Measurements from ENCODE around the gene SERTAD4.
"Not testable (repeated sequence)": the region's sequence is repeated elsewhere in the genome, so short reads cannot be mapped to it uniquely, and the experiment has no call there.

The SERTAD4 gene

DNA sequence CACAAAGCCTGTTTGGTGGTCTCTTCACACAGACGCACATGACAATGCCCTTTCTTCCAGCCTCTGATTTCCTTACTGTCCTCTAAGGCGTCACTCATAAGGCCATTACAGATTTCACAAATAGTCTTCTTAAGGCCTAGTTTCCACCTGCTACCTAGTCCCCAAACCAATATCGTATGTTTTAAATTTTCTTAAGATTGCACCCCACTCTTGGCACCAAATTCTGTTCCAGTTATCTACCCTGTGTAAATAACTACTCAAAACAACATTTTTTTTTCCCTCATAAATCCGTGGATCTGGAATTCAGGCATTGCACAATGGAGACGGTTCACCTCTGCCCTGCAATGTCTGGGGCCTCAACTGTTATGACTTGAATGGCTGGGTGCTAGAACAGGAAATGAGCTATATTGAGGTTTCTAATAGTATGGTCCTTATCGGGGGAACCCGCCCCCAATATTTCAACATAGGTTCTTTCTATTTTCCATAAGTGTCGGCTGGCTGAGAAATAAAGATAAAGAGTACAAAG, 36.9 kb upstream of the SERTAD4 start:
- Histone ChIP-seq H3K4me1 (ENCODE audit: low read length) (no peaks in the 10 kb centered on the region), H3K4me3 (ENCODE audit: low read length) (no peak overlapping the region), H3K27me3 (ENCODE audit: low read depth, low read length) (peaks cover 7% of the 10 kb centered on the region; the same call in 1 of the 2 replicates), H2AFZ (ENCODE audit: low read depth, low read length) (no peak overlapping the region), H3K4me2 (ENCODE audit: low read length) (no peak overlapping the region), H3K79me2 (ENCODE audit: low read length) (no peaks in the 10 kb centered on the region), H3K9me3 (ENCODE audit: insufficient read depth, low read length) (no peaks in the 10 kb centered on the region), H4K20me1 (ENCODE audit: insufficient read depth, low read length) (no peaks in the 10 kb centered on the region), H3K36me3 (replicated peaks; ENCODE audit: low read depth, low read length) (no peaks in the 10 kb centered on the region), H3K27ac (ENCODE audit: low read length) (no peak overlapping the region), H3K9ac (ENCODE audit: low read length) (no peak overlapping the region)
- TF ChIP-seq, protein P1, sequence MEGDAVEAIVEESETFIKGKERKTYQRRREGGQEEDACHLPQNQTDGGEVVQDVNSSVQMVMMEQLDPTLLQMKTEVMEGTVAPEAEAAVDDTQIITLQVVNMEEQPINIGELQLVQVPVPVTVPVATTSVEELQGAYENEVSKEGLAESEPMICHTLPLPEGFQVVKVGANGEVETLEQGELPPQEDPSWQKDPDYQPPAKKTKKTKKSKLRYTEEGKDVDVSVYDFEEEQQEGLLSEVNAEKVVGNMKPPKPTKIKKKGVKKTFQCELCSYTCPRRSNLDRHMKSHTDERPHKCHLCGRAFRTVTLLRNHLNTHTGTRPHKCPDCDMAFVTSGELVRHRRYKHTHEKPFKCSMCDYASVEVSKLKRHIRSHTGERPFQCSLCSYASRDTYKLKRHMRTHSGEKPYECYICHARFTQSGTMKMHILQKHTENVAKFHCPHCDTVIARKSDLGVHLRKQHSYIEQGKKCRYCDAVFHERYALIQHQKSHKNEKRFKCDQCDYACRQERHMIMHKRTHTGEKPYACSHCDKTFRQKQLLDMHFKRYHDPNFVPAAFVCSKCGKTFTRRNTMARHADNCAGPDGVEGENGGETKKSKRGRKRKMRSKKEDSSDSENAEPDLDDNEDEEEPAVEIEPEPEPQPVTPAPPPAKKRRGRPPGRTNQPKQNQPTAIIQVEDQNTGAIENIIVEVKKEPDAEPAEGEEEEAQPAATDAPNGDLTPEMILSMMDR (IDR thresholded peaks at IDR 0.05; ENCODE audit: low read depth, low read length) = no peak
- TF ChIP-seq EZH2phosphoT487 (IDR thresholded peaks at IDR 0.05; ENCODE audit: low read depth) = no peak

DNA sequence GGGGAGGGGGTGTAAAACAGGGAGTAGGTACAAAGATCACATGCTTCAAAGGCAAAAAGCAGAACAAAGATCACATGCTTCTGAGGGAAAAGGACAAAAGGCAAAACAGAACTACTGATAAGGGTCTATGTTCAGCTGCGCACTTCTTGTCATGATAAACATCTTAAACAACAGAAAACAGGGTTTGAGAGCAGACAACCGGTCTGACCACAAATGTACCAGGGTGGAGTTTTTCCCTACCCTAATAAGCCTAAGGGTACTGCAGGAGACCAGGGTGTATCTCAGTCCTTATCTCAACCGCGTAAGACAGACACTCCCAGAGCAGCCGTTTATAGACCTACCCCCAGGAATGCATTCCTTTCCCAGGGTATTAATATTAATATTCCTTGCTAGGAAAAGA, 36.3 kb upstream of the SERTAD4 start:
- H3K36me3 ChIP-seq (replicated peaks; ENCODE audit: low read depth, low read length); H3K4me3 ChIP-seq (ENCODE audit: low read length); H3K27ac ChIP-seq (ENCODE audit: low read length); H4K20me1 ChIP-seq (ENCODE audit: insufficient read depth, low read length); H2AFZ ChIP-seq (ENCODE audit: low read depth, low read length); H3K4me2 ChIP-seq (ENCODE audit: low read length); H3K79me2 ChIP-seq (ENCODE audit: low read length); H3K27me3 ChIP-seq (ENCODE audit: low read depth, low read length); H3K4me1 ChIP-seq (ENCODE audit: low read length); H3K9ac ChIP-seq (ENCODE audit: low read length); H3K9me3 ChIP-seq (ENCODE audit: insufficient read depth, low read length): not testable (repeated sequence)

DNA sequence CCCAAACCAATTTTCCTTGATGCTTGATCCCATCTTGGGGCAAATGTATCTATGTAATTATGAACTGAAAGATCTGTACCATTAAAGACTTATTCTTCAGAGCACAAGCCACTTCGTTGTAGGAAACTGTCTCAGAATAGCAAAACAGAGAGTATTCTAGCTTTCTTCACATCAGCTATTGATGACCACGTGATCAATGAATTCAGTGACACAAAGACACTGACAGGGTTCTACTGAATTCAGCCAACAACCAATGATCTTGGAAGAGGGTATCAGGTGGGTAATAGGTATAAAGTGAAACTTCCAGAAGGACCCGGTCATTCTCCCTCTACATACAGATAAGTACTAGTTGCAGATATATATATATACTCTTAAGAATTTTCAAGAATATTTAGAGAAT, 33.8 kb upstream of the SERTAD4 start:
- no peaks in the 10 kb centered on the region for H3K36me3 ChIP-seq (replicated peaks; ENCODE audit: low read depth, low read length)
- TF ChIP-seq, protein P1 (IDR thresholded peaks at IDR 0.05; ENCODE audit: low read depth, low read length) = no peak
- no peak for TF ChIP-seq EZH2phosphoT487 (IDR thresholded peaks at IDR 0.05; ENCODE audit: low read depth)

DNA sequence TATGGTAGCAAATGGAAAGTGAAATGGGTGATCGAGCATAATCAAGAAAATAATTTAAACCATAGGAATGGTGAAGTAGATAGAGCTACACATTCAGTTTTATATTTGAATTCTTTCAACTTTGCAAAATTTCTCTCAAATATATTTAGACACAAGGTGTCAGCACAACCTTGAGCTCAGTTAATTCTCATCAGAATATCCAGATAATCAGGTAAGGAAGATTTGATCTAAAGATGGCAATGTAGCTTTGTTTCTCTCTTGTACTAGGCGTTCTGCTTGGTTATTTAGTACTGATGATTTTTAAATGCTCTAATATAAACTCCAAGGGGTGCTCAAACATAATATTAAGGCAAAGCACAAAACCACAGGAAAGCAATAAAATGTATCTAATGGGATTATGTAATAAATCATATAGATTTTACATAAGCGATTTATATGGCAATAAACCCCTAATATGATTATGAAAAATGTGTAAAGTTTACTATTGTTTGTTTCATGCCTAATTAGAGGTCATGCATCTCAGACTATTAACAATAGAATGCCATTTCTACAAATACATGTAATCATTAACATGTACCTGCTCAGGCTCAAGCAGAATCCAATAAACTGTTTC, 32.4 kb upstream of the SERTAD4 start:
- no peak overlapping the region for H2AFZ ChIP-seq (ENCODE audit: low read depth, low read length)

More for the DNA sequence above, 33.8 kb upstream of the SERTAD4 start:
- H3K4me2 ChIP-seq (ENCODE audit: low read length) = no peak overlapping the region
- no peaks in the 10 kb centered on the region for H4K20me1 ChIP-seq (ENCODE audit: insufficient read depth, low read length)
- H3K27me3 ChIP-seq (ENCODE audit: low read depth, low read length) = peaks cover 24% of the 10 kb centered on the region
- H3K4me1 ChIP-seq (ENCODE audit: low read length) = no peaks in the 10 kb centered on the region
- no peaks in the 10 kb centered on the region for H3K9me3 ChIP-seq (ENCODE audit: insufficient read depth, low read length)
- no peak overlapping the region for H3K9ac ChIP-seq (ENCODE audit: low read length)
- H3K4me3 ChIP-seq (ENCODE audit: low read length) = no peak overlapping the region
- H3K27ac ChIP-seq (ENCODE audit: low read length) = no peak overlapping the region
- no peak overlapping the region for H2AFZ ChIP-seq (ENCODE audit: low read depth, low read length)
- H3K79me2 ChIP-seq (ENCODE audit: low read length) = no peaks in the 10 kb centered on the region

More for the DNA sequence above, 32.4 kb upstream of the SERTAD4 start:
- no peak overlapping the region for H3K9ac ChIP-seq (ENCODE audit: low read length)
- no peaks in the 10 kb centered on the region for H3K36me3 ChIP-seq (replicated peaks; ENCODE audit: low read depth, low read length)
- H3K79me2 ChIP-seq (ENCODE audit: low read length) = no peaks in the 10 kb centered on the region
- TF ChIP-seq, protein P1 (IDR thresholded peaks at IDR 0.05; ENCODE audit: low read depth, low read length) = peak; percentile 13
- no peak for TF ChIP-seq EZH2phosphoT487 (IDR thresholded peaks at IDR 0.05; ENCODE audit: low read depth)
- H3K4me1 ChIP-seq (ENCODE audit: low read length) = no peaks in the 10 kb centered on the region
- no peaks in the 10 kb centered on the region for H3K9me3 ChIP-seq (ENCODE audit: insufficient read depth, low read length)
- H3K27ac ChIP-seq (ENCODE audit: low read length) = no peak overlapping the region
- no peak overlapping the region for H3K4me3 ChIP-seq (ENCODE audit: low read length)
- H3K4me2 ChIP-seq (ENCODE audit: low read length) = no peak overlapping the region
- H3K27me3 ChIP-seq (ENCODE audit: low read depth, low read length) = peaks cover 27% of the 10 kb centered on the region
- H4K20me1 ChIP-seq (ENCODE audit: insufficient read depth, low read length) = no peaks in the 10 kb centered on the region
